ENCODE results near the gene DCHS1.

DCHS1 gene

GRCh38 chr11:6583584-6583983, 72.0 kb downstream of the DCHS1 start:
- H3K9me3 Mint-ChIP-seq, result peaks cover 25% of the 10 kb centered on the region
- no peak overlapping the region for H3K27ac Mint-ChIP-seq
- no peaks in the 10 kb centered on the region for H3K4me1 Mint-ChIP-seq
- CTCF ChIA-PET, result no interaction called here
- H3K36me3 Mint-ChIP-seq, result peaks cover 32% of the 10 kb centered on the region
- no peaks in the 10 kb centered on the region for H3K27me3 Mint-ChIP-seq
- H3K4me3 Mint-ChIP-seq, result no peak overlapping the region
- DNase-seq, result no peak

DNA sequence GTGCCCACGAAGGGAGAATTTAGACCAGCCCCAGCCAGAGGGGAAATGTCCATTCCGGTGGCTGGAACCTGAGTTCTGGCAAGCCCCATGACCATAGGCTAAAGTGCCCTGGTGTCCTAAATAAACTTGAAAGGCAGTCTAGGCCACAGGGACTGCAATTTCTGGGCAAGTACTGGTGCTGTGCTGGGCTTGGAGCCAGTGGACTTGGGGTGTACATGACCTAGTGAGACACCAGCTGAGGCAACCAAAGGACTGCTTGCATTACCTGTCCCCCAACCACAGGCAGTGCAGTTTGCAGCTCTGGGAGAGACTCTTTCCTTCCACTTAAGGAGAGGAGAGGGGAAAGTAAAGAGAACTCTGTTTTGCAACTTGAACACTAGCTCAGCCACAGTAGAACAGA, 75.9 kb downstream of the DCHS1 start:
- Mint-ChIP-seq H3K9me3 (peaks cover 21% of the 10 kb centered on the region), H3K4me1 (no peaks in the 10 kb centered on the region), H3K36me3 (peaks cover 25% of the 10 kb centered on the region), H3K4me3 (no peak overlapping the region), H3K27me3 (no peaks in the 10 kb centered on the region), H3K27ac (no peak overlapping the region)
- DNase-seq, result no peak
- CTCF ChIA-PET, result interaction anchor here (1.1 to 1.2 kb wide), 2 partner anchors 104 to 328 kb away, joined by 3 to 4 read pairs; partner anchors contain the start of gene MRPL17

DNA sequence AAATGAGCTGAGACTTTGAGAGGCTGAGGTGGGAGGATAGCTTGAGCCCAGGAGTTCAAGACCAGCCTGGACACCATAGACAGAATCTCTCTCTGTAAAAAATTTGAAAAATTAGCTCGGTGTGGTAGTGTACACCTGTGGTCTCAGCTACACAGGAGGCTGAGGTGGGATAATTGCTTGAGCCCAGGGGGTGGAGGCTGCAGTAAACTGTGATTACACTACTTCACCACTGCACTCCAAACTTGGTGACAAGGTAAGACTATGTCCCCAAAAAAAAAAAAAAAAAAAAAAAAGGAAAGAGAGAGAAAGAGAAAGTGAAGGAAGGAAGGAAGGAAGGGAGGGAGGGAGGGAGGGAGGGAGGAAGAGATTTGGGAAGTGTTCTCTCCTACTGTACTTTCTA, 77.5 kb downstream of the DCHS1 start:
- Mint-ChIP-seq H3K36me3 (peaks cover 11% of the 10 kb centered on the region), H3K27me3 (no peaks in the 10 kb centered on the region), H3K4me3 (no peak overlapping the region), H3K9me3 (peaks cover 8% of the 10 kb centered on the region), H3K27ac (no peak overlapping the region), H3K4me1 (no peaks in the 10 kb centered on the region)
- CTCF ChIA-PET, result interaction anchor here (1.1 to 1.6 kb wide), 2 partner anchors 15 to 47 kb away, joined by 3 read pairs; no protein-coding TSS in a partner anchor
- DNase-seq, result no peak

- DNase-seq, result no peak
- no peak overlapping the region for H3K4me3 Mint-ChIP-seq
- no peaks in the 10 kb centered on the region for H3K9me3 Mint-ChIP-seq
- H3K36me3 Mint-ChIP-seq, result peaks cover 3% of the 10 kb centered on the region
- H3K27me3 Mint-ChIP-seq, result no peaks in the 10 kb centered on the region
- CTCF ChIA-PET, result interaction anchor here (0.6 to 1.6 kb wide), 2 partner anchors 16 to 20 kb away, joined by 3 read pairs; no protein-coding TSS in a partner anchor
- H3K4me1 Mint-ChIP-seq, result no peaks in the 10 kb centered on the region
- H3K27ac Mint-ChIP-seq, result no peak overlapping the region
These were observed 78.9 kb downstream of the DCHS1 start for GRCh38 chr11:6576471-6577373.

GRCh38 chr11:6574816-6575715, 80.5 kb downstream of the DCHS1 start:
- H3K9me3 Mint-ChIP-seq, result no peaks in the 10 kb centered on the region
- H3K27me3 Mint-ChIP-seq, result no peaks in the 10 kb centered on the region
- no peaks in the 10 kb centered on the region for H3K4me1 Mint-ChIP-seq
- CTCF ChIA-PET, result no interaction called here
- H3K27ac Mint-ChIP-seq, result no peak overlapping the region
- H3K4me3 Mint-ChIP-seq, result no peak overlapping the region
- DNase-seq, result no peak
- H3K36me3 Mint-ChIP-seq, result peaks cover 2% of the 10 kb centered on the region

GRCh38 chr11:6572215-6572614, 83.4 kb downstream of the DCHS1 start:
- H3K4me3 Mint-ChIP-seq, result no peak overlapping the region
- no peak overlapping the region for H3K27ac Mint-ChIP-seq
- H3K36me3 Mint-ChIP-seq, result peaks cover 5% of the 10 kb centered on the region
- CTCF ChIA-PET, result no interaction called here
- H3K27me3 Mint-ChIP-seq, result no peaks in the 10 kb centered on the region
- no peaks in the 10 kb centered on the region for H3K4me1 Mint-ChIP-seq
- H3K9me3 Mint-ChIP-seq, result no peaks in the 10 kb centered on the region
- DNase-seq, result no peak

DNA sequence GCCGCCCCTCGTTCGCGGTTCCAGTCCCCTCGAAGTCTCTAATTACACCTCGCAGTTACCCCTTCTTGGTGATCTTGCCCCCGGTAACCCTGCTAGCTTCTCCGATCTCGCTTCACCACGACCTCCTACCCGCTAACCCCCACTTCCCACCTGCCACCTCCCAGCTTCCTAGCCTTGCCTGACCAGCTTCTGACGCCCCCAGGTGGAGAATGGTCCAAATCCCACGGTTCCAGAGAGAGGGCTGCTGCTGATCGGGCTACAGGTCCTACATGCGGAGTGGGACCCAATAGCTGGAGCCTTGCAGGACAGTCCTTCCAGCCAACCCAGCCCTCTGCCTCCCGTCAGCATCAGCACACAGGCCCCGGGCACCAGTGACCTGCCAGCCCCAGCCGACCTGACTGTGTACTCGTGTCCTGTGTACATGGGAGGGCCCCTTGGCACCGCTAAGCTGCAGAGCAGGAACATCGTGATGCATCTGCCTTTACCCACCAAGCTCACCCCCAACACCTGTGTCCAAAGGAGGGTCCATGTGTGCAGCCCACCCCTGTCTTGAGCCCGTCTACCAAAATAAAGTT, 84.1 kb downstream of the DCHS1 start:
- CTCF ChIA-PET, result no interaction called here
- H3K27me3 Mint-ChIP-seq, result no peaks in the 10 kb centered on the region
- H3K27ac Mint-ChIP-seq, result no peak overlapping the region
- H3K4me1 Mint-ChIP-seq, result no peaks in the 10 kb centered on the region
- DNase-seq, result no peak
- no peaks in the 10 kb centered on the region for H3K9me3 Mint-ChIP-seq
- no peak overlapping the region for H3K4me3 Mint-ChIP-seq
- H3K36me3 Mint-ChIP-seq, result peaks cover 5% of the 10 kb centered on the region

Measured in activated naive CD4-positive, alpha-beta T cell treated with anti-CD3 and anti-CD28 coated beads, Interleukin-2, amount 10 ng/mL, durations not matched to agents 7 days and 5 days (primary cell).